Esophagus squamous epithelium (tissue), 5 donors: ENCODE measurements around the gene PRLHR. TPM values are rescaled to one million over a fixed set of nuclear protein-coding genes. Genes with fewer than 3 reads are reported as not detected.

Source experiments
- DNase-seq: peaks from one replicate; lab custom pipeline; 2025; lab: John Stamatoyannopoulos, UW
- H3K27ac ChIP-seq, 4 donors: fragments of 200-600 bp; sonication (generic); one replicate each; pipeline ENCODE4 v1.5.1; 2016 to 2019; ENCODE audit warnings: mild to moderate bottlenecking in 1 of 4
- H3K27me3 ChIP-seq, 4 donors: fragments of 200-600 bp; sonication (generic); 1 replicate in 3 of 4; 2 replicates in 1 of 4; pipeline versions ENCODE4 v1.5.1 to v1.6.0; 2017 to 2021; ENCODE audit warnings: antibody characterized with exemption in 1 of 4
- H3K36me3 ChIP-seq, 3 donors: fragments of 200-600 bp; sonication (generic); one replicate each; pipeline ENCODE4 v1.5.1; 2016 to 2019
- H3K4me1 ChIP-seq, 3 donors: fragments of 200-600 bp; sonication (generic); one replicate each; pipeline ENCODE4 v1.5.1; 2017 to 2019
- H3K4me3 ChIP-seq, 4 donors: fragments of 200-600 bp; sonication (generic); 1 replicate in 3 of 4; 2 replicates in 1 of 4; pipeline ENCODE4 v1.5.1; 2016 to 2019; ENCODE audit warnings: mild to moderate bottlenecking in 2 of 4, moderate library complexity in 1 of 4
- H3K9me3 ChIP-seq, 3 donors: fragments of 200-600 bp; sonication (generic); one replicate each; pipeline ENCODE4 v1.5.1; 2016 to 2019
- CTCF ChIP-seq, 6 experiments: fragments of 450-650 bp in 4 of 6; fragments of 200-600 bp in 2 of 6; sonication (generic) in 2 of 6; IDR thresholded peaks; one replicate each; pipeline ENCODE4 v1.5.1; 2016 to 2019; ENCODE audit warnings: antibody characterized with exemption in 6 of 6, mild to moderate bottlenecking in 4 of 6, moderate library complexity in 4 of 6
- POLR2A ChIP-seq, 4 donors: fragments of 450-650 bp; IDR thresholded peaks; one replicate each; pipeline ENCODE4 v1.6.1; 2017; ENCODE audit warnings: antibody characterized with exemption in 4 of 4, mild to moderate bottlenecking in 4 of 4, moderate library complexity in 3 of 4
- WGBS, 2 donors: methylation state at CpG; one replicate each; pipeline ENCODE4 v1.1.5; 2018; 5-methylcytosine and 5-hydroxymethylcytosine counted together
- intact Hi-C: fragments of 100-400 bp; cut with DNase I; formaldehyde crosslinking; loops from one replicate; pipeline ENCODE4 v1.15.0; 2022
- total RNA-seq, 4 donors: library from RNA; depleted of rRNA; stranded (reverse); fragments of >200 nt; gene quantifications; one replicate each; pipeline ENCODE4 v1.1.0, GENCODE V29; 2016
- donor health status: DM: yes; HTN: yes; CAD: no.

The PRLHR gene
- total RNA-seq, 4 donors from 2014 or later = not detected

- WGBS, 2 donors = 20 to 31% methylated on average over 4 of the region's 4 CpGs
- no peak overlapping the region for H3K27ac ChIP-seq
- no peaks in the 10 kb centered on the region for H3K9me3 ChIP-seq
- TF ChIP-seq POLR2A (IDR thresholded peaks at IDR 0.05) (no peak), CTCF (IDR thresholded peaks at IDR 0.05) (no peak)
- DNase-seq = no peak
- peaks cover 0 to 5% (median 0%) of the 10 kb centered on the region in 4 donors for H3K27me3 ChIP-seq
- no peaks in the 10 kb centered on the region for H3K4me1 ChIP-seq
- intact Hi-C loops = no loop called here
- no peaks in the 10 kb centered on the region for H3K36me3 ChIP-seq
- no peak overlapping the region for H3K4me3 ChIP-seq
Observed at GRCh38 chr10:118557946-118558345, 37.5 kb downstream of the PRLHR start.

DNA sequence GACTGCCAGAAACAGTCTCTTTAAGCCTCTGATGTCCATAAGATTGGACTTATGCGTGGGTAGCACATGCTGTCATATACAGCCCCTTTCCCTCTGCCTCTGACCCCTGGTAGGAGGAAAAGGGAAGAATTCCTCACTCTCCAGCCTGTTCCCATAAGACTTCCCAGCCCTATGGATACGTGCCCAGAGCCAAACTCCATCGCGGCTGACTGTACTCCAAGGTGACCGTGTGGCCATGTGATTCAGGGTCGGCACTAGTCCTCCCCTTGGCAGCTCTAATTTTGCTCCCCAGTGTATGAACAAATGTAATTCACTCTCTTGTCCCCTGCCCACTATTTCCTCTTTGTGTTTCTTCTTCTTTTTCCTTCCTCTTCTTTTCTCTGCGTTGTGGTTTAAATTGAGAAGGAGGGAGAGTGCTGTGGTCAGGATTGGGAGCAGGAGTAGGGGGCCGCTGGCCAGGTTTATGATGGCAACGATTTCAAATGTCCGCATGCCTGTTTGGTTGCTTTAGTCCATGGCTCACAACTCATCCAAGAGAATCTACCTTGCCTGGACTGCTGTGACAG is 43.8 kb downstream of the PRLHR start:
- TF ChIP-seq POLR2A (IDR thresholded peaks at IDR 0.05) (no peak), CTCF (IDR thresholded peaks at IDR 0.05) (no peak)
- WGBS, 2 donors = 51 to 69% methylated on average over 8 to 9 of the region's 10 CpGs
- Histone ChIP-seq H3K27ac (no peak overlapping the region), H3K4me1 (peaks cover 0 to 13% (median 0%) of the 10 kb centered on the region in 3 donors), H3K9me3 (no peaks in the 10 kb centered on the region), H3K27me3 (peaks cover 0 to 12% (median 0%) of the 10 kb centered on the region in 4 donors), H3K36me3 (no peaks in the 10 kb centered on the region), H3K4me3 (no peak overlapping the region)
- intact Hi-C loops = no loop called here
- no peak for DNase-seq

DNA sequence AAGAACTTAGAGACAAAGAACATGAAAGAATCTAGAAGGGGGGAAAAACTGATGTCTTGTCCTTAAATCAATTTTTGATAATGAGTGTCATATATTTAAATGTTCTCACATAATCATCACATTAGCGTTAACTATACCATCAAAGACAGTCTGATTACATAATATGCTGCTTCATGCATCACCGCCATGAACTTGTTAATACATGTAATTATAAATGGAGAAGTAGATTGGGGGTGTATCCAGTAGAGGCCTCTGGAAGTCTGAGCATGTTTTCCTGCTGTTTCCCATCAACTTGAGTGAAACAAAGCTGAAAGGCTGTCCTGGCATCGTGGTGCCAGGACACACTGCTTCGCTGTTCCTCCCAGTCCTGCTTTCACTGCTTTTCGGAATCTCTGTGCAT is 48.2 kb downstream of the PRLHR start:
- H3K27me3 ChIP-seq = peaks cover 0 to 28% (median 0%) of the 10 kb centered on the region in 4 donors
- no peak overlapping the region for H3K4me3 ChIP-seq
- intact Hi-C loops = no loop called here
- no peak overlapping the region for H3K27ac ChIP-seq
- H3K9me3 ChIP-seq = no peaks in the 10 kb centered on the region
- WGBS, 2 donors = 31 to 47% methylated on average over 5 of the region's 5 CpGs
- TF ChIP-seq POLR2A (IDR thresholded peaks at IDR 0.05) (no peak), CTCF (IDR thresholded peaks at IDR 0.05) (no peak)
- no peaks in the 10 kb centered on the region for H3K36me3 ChIP-seq
- DNase-seq = no peak
- peaks cover 0 to 13% (median 0%) of the 10 kb centered on the region in 3 donors for H3K4me1 ChIP-seq

- TF ChIP-seq CTCF (IDR thresholded peaks at IDR 0.05) (no peak), POLR2A (IDR thresholded peaks at IDR 0.05) (no peak)
- WGBS, 2 donors = 66 to 83% methylated on average over 2 of the region's 2 CpGs
- Histone ChIP-seq H3K27ac (no peak overlapping the region), H3K4me1 (peaks cover 0 to 20% (median 0%) of the 10 kb centered on the region in 3 donors), H3K36me3 (no peaks in the 10 kb centered on the region), H3K27me3 (peaks cover 0 to 25% (median 0%) of the 10 kb centered on the region in 4 donors), H3K4me3 (no peak overlapping the region), H3K9me3 (no peaks in the 10 kb centered on the region)
- intact Hi-C loops = no loop called here
- DNase-seq = no peak
Observed at GRCh38 chr10:118546479-118546878, 49.0 kb downstream of the PRLHR start.

GRCh38 chr10:118545381-118545780 is 50.1 kb downstream of the PRLHR start:
- Histone ChIP-seq H3K4me1 (peaks cover 0 to 31% (median 0%) of the 10 kb centered on the region in 3 donors), H3K36me3 (no peaks in the 10 kb centered on the region), H3K27ac (no peak overlapping the region), H3K9me3 (no peaks in the 10 kb centered on the region), H3K27me3 (peaks cover 0 to 28% (median 0%) of the 10 kb centered on the region in 4 donors), H3K4me3 (no peak overlapping the region)
- DNase-seq = no peak
- TF ChIP-seq POLR2A (IDR thresholded peaks at IDR 0.05) = no peak
- TF ChIP-seq CTCF (IDR thresholded peaks at IDR 0.05) = no peak
- intact Hi-C loops = no loop called here
- 100% methylated on average over 1 of the region's 1 CpG for WGBS, 2 donors
